CD4-positive, alpha-beta T cell treated with Interleukin-4 for 1 hour (primary cell): ENCODE results near the gene IL2RG.

ENCODE experiments used
- DNase-seq, 2 donors: peaks; one replicate each; pipeline ENCODE4 v3.0.0-alpha.2; 2020 to 2022

IL2RG gene

DNA sequence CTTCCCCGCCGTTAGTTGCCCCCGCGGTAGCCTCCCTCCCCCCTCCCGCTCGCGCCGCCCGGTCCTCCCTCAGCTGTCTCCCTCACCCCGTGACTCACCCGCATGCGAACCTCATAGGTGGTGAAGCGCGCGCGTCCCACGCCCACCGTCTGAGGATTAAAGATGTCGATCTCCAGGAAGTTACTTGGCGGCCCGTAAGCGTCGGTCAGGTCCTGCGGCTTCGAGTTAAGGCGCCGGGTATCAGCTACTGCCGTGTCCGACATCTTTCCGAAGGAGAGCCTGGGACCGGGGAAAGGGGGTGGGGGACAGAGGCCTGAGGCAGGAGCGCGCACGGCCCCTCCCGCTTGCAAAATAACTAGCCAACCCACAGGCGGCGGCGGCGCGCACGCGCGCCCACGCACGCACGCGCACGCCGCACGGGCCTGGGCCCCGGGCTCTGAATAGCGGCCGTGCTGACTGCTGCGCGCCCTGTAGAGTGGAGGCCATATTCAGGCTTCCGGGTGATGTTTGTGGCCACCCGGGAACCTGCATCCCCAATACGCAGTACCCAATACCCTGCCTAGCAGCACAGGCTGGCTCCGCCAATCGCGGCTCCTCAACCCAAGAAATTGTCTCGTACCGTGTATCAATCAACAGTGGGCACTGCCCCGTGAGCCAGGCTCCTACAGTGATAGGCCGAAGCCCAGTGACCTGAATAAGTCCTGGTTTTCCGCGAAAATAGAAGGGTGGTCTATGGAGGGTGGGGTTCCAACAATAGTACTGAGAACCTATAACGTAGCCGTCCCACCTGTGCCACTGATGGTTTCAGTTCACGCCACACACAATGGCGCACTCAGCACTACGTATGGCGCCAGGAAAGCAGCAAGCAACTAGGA is 43.1 kb downstream of the IL2RG start, which contains the start of gene SNX12:
TSS of gene SNX12 (minus strand) at position 291 of the 875 bp plus-strand sequence. CDS start at position 263, 28 bp downstream.
- peak; percentile 94 to 95 for DNase-seq

DNA sequence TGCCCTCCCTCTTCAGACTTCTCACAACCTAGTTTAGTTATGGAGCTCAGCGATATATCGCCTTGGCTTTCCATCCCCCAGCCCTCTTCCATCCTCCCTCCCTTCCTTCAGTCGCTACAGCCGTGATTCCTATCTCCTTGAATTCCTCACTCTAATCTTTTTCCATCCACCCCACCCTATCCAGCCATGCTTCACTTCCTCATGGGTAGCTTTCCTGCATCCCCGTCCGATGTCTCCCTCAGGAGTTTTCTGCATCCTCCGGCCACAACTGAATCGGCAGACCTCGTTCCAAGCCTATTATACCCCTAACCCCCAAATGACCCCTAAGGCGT is 43.7 kb downstream of the IL2RG start:
- DNase-seq = no peak

DNA sequence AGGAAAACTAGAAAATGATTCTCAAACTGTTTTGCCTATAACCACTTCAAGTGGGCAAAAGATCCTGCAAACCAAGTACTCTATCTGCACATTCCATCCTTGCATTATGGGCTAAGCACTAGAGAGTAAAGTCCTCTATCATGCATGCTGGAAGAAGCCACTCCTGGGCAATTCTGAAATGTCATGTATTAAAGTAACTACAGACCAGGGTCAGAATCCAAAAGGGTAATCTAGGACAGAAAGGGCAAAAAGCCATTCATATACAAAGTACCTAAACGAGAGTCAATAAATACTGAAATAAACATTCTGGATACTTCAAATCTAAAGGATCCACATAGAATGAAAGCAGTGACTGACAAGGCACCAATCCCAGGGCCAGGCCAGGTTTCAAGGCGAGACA is 44.3 kb downstream of the IL2RG start:
- no peak for DNase-seq

DNA sequence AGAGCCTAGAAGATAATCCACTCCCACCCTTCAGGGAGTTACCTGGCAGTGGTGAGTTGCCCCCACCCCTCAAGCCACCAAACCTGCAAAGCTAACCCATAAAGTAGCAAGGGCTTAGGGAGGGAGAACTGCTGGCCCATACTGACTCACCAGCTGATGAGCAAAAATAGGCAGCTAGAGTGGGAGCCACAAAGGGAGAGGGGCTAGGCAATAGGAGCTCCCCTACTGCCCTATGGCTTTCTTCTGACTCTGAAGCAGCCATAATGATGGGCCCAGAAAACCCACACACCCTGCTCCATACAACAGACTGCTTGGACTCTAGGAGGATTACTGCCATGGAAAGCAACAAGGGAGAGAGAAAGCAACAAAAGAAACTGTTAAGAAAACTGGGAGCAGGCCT is 51.2 kb downstream of the IL2RG start:
- no peak for DNase-seq

DNA sequence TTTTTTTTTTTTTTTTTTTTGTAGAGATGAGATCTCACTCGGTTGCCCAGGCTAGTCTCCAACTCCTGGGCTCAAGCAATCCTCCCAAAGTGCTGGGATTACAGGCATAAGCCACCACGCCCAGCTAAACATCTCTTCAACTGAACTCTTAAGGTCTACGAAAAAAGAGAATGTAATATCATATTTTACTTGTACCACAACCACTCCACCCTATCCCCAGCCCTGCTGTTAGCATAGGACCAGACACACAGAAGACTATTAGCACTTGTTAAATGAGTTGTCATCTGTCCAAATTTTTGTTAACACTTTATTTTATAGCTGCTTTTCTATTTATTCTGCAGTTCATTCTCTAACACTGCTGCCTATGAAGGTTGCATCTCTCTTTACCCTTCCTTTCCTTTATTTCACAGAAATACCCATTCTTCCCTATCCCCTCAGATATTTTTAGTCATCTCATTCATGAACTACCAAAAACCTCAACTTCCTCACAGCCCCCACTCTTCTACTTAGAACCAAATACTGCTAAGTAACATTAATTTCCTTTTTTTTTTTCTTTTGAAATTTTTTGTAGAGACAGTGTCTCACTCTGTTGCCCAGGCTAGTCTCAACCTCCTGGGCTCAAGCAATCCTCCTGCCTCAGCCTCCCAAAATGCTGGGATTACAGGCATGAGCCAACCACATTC is 53.4 kb downstream of the IL2RG start:
- DNase-seq = no peak
